ENCODE measurements around the gene MFN2.

GRCh38 chr1:11955221-11955620, 25.0 kb upstream of the MFN2 start:
- no peak for TF ChIP-seq FOXK2 (IDR thresholded peaks at IDR 0.05)
- no peak for TF ChIP-seq SP1 (IDR thresholded peaks at IDR 0.05)
- no peak for TF ChIP-seq ARNT (IDR thresholded peaks at IDR 0.05)
- TF ChIP-seq ZNF384 (IDR thresholded peaks at IDR 0.05) = no peak
- TF ChIP-seq TARDBP (IDR thresholded peaks at IDR 0.05) = no peak
